HuH-7 (cell line): ENCODE data around the gene SLC15A1.
"Not testable (repeated sequence)": the region's sequence is repeated elsewhere in the genome, so short reads cannot be mapped to it uniquely, and the experiment has no call there.

Experiments used
- DNase-seq: peaks from one replicate; pipeline ENCODE4 v3.0.0; 2011; ENCODE audit warnings: low spot score

Gene SLC15A1

GRCh38 chr13:98781470-98781869 lies 29.0 kb upstream of the SLC15A1 start:
- no peak for DNase-seq

GRCh38 chr13:98781045-98781444 lies 28.6 kb upstream of the SLC15A1 start:
- DNase-seq, result no peak

DNA sequence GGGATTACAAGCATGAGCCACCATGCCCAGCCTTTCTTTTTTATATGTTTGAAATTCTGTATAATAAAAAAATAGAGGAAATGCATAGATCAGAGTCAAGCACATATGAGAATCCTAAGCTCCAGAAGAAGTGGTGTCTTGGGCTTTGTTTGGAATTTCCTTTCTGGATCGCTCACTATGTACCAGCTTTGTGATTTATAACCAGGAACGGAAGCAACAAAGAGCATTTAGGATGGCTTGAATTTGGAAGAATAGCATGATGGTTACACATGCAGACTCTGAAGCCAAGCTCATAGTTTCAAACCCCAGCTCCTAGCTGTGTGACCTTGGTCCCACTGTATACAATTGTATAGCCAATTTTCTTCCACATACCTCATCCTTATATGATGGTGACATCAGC lies 28.0 kb upstream of the SLC15A1 start:
- no peak for DNase-seq

DNA sequence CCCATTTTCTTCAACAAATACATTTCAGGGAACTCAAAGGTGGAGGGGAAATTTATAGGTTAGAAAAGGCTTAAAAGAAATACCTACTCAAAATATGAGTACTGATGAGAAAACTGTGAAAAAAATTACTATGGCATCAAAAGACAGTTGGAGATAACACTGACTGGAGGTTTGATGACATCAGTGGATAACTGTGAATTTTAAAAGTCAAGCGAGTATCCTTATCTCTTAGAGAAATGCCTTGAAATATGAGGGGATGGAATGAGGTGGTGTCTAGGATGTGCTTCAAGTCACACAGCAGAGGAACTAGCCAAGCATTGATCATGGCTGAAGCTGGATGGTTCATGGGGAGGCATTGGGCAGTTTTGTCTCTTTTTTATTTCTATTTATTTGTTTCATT lies 27.2 kb upstream of the SLC15A1 start:
- no peak for DNase-seq

DNA sequence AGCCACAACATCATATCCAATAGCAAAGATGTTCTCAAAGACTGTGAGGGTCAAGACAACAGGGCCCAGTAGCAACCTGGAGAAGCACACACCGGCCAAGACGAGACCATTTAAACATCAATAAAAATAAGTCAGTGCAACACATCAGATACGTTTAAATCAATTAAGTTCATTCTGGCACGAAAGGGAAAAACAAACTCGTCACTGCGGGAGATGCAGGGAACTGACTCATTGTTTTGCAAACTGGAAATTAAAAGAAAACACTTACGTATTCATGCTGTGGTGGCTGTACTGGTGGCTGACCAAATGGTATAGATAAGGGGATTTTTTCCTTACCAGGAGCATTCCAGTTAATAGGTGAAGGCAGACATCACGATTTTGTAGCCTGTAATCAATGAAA lies 26.3 kb upstream of the SLC15A1 start:
- no peak for DNase-seq

DNA sequence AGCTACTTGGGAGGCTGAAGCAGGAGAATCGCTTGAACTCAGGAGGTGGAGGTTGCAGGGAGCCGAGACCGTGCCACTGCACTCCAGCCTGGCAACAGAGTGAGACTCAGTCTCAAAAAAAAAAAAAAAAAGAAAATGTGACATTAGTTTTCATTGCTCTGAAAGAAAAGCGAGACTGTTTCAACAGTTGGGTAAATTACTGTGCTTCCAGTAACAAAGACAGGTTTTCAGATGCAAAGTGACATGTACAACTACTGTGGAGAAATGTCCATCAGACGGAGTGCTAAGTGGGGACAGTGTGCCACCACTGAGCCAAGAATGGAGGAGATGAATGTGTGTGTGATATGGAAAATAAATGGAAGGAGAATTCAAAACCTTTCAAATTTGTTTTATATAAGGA lies 24.2 kb upstream of the SLC15A1 start:
- DNase-seq, result no peak

- DNase-seq, result peak; percentile 42
Observed at GRCh38 chr13:98775844-98776598, 23.5 kb upstream of the SLC15A1 start.

DNA sequence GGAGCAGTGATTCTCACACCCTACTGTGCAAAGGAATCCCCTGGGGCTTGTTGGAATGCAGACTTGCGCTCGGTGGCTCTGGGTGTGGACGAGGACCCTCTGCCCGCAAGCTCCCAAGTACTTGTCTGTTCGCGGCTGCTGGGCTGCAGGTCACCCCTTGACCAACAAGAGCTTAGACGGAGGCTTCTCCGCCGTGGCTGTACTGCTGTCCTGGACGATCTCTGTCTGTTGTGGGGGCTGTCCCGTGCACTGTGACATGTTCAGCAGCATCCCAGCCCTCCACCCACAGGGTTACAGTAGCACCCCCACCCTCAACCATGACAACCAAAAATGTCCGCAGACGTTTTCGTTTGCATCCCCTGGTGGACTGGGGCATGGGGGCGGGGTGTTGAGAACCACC lies 22.9 kb upstream of the SLC15A1 start:
- no peak for DNase-seq

- DNase-seq, result no peak
Observed at GRCh38 chr13:98774776-98775175, 22.3 kb upstream of the SLC15A1 start.

DNA sequence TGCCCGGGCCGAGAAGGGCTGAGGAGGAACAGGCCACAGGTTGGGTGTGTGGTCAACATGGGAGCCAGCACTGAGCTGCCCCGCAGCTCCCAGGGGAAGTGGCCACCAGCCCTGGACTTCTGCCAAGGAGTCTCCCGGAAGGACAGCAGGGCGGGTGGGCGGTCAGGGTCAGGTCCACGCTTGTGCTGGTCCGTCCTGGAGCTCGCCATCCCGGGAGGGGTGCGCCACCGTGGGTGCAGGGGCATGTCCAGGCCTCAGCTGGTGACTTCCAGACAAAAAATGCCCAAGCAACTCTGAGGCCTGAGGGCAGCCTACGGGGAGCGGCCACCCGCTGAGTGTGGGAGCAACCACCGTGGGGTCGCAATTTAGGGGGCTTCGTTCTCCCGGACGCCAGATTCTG lies 21.4 kb upstream of the SLC15A1 start:
- no peak for DNase-seq

DNA sequence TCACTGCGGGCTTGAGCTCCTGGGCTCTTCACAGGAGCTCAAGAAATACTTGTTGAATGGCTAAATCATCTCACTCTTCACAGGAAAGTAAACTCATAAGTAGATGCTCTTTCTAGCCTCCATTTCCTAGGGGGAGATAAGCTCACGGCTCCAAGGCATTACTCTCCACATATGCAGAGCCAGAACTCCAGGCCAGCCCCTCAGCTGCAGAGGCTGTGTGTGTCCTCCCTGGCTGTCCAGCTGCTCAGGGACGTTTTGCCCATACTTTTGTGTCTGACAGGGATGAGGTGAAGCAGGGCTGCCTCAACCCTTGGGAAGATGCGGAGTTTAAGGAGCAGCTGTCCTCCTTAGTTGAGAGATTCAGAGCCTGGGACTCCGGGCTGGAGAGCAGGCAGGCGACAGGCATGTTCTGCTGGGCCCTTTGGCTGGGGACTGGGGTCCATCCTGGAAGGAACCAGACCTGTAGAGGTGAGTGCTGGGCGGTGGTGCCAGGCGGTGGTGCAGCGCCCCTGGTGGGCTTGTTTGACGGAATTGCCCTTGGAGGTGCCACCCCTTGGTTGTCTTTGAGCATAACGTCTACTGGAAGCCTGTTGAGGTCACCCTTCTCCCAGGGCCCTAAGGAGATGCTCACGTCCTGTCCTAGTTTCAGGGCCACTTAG lies 20.5 kb upstream of the SLC15A1 start:
- no peak for DNase-seq

DNA sequence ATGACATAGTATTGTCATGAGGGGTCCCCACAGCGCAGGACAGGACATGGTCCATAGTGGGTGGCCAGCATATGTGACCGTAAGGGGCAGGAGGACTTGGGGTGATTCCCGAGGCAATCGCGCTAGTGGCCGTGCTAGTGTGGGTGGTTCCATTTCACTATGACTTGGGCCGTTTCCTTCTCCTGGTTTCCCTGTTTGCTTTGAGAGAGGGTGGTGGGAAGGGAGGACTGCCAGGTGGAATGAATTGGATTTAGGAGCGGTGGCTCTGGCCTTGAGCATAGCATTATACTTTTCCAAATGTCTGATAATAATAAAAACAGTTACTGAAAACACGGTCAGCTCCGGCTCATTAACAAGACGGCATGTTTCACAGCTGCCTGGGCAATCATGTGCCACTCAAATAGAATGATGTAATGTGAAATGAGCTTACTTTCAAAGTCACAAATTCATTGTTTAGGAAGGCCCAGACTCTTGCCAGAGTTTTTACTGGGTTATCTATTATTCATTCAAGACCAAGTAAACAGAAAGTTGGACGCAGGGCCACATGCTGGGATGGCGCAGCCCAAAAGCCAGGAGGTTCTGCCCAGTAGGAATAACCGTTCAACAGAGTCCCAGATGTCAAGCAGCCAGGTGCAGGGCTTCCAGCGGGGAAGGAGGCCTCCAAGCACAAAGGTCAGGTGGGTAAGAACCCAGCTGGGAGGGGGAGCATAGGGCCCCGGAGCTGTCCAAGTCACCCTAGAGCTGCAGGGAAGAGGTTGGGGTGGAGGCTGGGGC lies 19.6 kb upstream of the SLC15A1 start:
- no peak for DNase-seq

DNA sequence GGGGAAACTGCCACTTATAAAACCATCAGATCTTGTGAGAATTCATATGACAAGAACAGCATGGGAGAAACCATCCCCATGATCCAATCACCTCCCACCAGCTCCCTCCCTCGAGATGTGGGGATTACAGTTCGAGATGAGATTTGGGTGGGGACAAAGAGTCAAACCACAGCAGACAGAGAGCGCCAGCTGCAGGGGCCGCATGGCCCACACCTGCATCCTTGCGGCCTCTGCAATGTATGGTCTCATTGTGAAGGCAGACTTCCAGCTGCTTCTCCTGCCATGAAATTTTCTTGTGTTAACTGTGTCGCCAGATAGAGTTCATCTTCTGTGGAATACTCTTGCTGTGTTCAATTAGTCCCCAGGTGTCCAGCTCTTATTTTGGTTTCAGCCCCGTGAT lies 17.3 kb upstream of the SLC15A1 start:
- DNase-seq, result no peak

DNA sequence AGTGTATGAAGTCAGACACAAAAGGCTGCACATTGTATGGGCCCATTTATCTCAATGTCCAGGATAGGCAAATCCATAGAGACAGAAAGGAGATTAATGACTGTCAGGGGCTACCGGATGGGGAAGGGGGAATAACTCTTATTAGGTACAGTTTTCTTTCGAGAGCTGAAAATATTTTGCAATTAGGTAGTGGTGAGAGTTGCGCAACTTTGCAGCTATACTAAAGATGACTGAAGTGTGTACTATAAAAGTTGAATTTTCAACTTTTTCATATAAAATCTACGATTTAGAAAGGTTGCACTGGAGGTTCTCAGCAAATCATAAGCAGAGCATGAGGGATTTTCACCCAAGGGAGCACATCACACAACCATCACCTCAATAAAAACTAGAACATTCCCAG lies 16.1 kb upstream of the SLC15A1 start:
- DNase-seq, result no peak

DNA sequence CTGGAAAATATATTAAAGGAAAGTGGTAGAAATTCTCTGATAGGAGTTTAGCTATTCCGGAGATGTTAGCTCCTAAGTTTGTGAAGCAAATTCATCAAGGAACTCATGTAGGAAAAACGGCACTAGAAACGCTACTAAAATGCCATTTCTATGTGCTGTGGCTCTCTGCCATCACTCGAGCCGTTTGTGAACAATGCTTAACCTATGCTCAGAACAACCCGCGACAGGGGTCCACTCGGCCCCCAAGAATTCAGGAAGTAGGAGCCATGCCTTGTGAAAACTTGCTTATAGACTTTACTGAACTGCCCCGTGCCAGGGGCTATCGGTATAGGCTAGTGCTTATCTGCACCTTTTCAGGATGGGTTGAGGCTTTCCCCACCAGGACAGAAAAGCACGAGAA lies 14.2 kb upstream of the SLC15A1 start:
- no peak for DNase-seq

DNA sequence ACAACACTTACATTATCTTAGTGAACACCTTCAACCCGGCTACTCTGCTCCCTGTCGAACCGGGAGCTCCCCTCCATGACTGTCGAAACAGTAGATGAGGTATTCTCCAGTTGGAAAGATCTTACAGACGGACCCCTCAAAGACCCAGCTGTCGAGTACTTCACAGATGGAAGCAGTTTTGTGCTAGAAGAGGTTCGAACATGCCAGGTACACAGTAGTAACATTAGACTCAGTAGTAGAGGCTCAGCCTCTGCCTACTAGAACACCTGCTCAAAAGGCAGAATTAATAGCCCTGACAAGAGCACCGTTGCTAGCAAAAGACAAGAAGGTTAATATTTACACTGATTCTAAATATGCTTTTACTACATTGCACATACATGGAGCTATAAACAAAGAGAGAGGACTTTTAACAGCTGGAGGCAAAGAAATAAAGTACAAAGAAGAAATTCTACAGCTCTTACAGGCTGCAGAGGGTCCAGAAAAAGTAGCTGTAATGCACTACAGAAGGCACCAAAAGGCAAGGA lies 13.6 kb upstream of the SLC15A1 start:
- DNase-seq, result no peak

DNA sequence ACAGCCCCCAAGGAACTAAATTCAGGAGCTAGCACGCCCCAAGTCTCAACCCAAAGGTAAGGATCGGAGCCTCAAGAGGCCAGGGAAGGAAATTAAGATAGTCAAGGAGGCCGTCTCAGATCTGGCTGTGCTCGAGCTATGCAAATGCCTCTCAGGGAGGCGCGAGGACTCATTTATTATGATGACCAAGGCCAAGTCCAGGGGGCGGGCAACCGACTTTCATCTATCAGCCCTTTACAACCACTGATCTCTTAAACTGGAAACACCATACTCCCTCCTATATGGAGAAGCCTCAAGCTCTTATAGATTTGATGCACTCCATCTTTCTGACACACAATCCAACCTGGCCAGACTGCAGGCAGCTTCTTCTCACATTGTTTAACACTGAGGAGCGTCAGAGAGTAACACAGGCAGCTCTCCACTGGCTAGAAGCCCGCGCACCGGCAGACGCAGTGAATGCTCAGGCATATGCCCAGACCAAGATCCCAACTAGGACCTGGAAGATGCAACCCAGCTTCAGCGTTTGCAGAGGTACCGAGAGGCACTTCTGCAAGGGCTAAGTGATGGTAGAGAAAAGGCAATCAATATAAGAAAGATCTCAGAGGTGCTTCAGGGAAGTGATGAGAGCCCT lies 9.6 kb upstream of the SLC15A1 start:
- DNase-seq, result no peak

DNA sequence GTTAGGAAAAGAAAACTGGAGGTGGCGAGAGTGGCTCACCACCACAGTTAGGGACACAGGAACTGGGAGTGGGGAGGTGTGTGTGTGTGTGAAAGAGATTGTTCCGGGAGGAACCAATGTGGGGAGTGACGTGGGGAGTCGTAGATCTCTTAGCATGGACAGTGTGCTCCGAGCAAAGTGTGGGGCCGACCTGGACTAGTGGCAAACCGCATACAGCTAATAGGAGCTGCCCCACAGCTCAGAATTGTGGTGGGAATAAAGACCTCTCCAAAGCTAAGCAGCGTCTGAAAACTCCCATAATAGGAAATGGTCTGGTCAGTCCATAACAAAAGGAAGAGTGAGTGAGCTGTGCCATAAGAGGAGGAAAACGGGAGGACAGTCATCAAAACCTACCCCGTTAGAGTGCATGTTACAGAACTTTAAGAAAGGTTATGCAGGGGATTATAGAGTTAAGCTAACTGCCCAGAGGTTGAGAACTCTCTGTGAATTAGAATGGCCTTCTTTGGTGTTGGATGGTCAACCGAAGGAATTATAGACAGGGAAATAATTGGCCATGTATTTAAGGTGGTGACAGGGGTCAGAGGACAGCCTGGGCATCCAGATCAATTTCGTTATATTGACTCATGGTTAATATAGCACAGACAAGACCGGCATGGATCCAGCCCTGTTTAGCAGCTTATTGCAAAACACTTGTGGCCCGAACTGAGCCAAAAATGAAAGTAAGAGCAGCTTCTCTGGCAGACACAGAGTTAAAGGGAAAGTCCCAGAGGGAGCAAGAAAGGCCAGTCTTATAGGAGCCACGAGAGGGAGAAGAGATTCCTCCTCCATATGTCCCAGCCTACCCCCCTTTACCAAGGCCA lies 8.9 kb upstream of the SLC15A1 start:
- no peak for DNase-seq

- no peak for DNase-seq
Observed at GRCh38 chr13:98755729-98756128, 3.3 kb upstream of the SLC15A1 start.

- DNase-seq, result no peak
Observed at GRCh38 chr13:98755116-98755515, 2.6 kb upstream of the SLC15A1 start.

DNA sequence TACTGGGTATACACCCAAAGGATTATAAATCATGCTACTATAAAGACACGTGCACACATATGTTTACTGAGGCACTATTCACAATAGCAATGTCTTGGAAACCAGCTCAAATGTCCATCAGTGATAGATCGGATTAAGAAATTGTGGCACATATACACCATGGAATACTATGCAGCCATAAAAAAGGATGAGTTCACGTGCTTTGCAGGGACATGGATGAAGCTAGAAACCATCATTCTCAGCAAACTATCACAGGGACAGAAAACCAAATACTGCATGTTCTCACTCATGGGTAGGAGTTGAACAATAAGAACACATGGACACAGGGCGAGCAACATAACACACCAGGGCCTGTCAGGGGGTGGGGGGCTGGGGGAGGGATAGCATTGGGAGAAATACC lies 2.0 kb upstream of the SLC15A1 start:
- not testable (repeated sequence) for DNase-seq
